Astrocyte of the spinal cord (primary cell): Measurements from ENCODE around the gene SLC22A31.

Experiments used
- DNase-seq: peaks from one replicate; pipeline ENCODE4 v3.0.0; 2011; ENCODE audit warnings: low read depth, low spot score
- H3K4me3 ChIP-seq: 2 replicates; pipeline ENCODE4 v1.5.1; 2011; ENCODE audit warnings: low read depth, mild to moderate bottlenecking, low read length, moderate library complexity
- in situ Hi-C: cut with HindIII; loops from 2 replicates; pipeline ENCODE4 v1.10.0; 2017; ENCODE audit warnings: low sequenced_read_pairs
- TF ChIP-seq, protein P1 (sequence below): IDR thresholded peaks from 2 replicates; pipeline ENCODE4 v1.5.1; 2012; ENCODE audit warnings: low read depth, mild to moderate bottlenecking, low read length, inconsistent platforms

The SLC22A31 gene

DNA sequence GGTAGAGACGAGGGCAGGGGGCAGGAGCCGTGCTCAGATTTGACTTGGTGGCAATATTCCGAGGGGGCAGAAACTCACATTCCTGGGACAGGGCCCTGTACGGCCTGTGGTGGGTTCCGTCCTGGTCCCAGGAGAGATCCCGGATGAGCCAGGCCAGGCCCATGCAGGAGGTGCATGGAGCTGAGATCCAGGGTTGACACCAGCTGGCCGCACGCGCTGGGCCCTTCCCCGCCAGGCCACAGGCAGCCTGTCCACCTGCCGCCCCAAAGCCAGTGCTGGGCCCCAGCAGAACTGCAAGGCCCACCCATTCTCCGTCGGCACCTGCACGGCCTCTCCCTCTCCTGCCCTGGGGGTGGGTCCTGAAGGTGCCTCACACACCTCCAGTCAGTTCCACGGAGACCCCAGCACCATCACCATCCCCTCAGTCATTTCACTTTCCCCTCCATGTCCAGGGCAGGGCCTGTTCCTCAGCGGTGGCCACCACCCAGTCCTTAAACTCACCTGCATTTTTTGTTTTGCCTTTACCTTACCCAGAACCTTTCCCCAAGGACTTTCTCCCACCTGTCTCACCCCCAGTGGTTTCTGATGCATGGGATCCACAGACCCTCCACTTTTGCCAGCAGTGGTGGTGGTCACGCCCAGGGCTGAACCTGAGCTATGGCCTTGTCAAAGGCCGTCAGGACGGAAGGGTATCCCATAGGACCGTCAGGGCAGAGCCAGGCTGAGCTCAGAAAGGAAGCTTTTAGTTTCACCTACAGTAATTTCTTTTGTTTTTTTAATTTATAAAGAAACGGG is 53.9 kb downstream of the SLC22A31 start:
- no peak overlapping the region for H3K4me3 ChIP-seq
- in situ Hi-C loops: no loop called here
- TF ChIP-seq, protein P1, sequence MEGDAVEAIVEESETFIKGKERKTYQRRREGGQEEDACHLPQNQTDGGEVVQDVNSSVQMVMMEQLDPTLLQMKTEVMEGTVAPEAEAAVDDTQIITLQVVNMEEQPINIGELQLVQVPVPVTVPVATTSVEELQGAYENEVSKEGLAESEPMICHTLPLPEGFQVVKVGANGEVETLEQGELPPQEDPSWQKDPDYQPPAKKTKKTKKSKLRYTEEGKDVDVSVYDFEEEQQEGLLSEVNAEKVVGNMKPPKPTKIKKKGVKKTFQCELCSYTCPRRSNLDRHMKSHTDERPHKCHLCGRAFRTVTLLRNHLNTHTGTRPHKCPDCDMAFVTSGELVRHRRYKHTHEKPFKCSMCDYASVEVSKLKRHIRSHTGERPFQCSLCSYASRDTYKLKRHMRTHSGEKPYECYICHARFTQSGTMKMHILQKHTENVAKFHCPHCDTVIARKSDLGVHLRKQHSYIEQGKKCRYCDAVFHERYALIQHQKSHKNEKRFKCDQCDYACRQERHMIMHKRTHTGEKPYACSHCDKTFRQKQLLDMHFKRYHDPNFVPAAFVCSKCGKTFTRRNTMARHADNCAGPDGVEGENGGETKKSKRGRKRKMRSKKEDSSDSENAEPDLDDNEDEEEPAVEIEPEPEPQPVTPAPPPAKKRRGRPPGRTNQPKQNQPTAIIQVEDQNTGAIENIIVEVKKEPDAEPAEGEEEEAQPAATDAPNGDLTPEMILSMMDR: no peak
- no peak for DNase-seq
